ENCODE results near the gene HUNK. TPM values are rescaled to one million over a fixed set of nuclear protein-coding genes. Genes with fewer than 3 reads are reported as not detected.
"Not testable (repeated sequence)": the region's sequence is repeated elsewhere in the genome, so short reads cannot be mapped to it uniquely, and the experiment has no call there.

The HUNK gene
- total RNA-seq, 1 experiment from 2014 or later, result not detected

GRCh38 chr21:31869750-31870149 is 3.1 kb upstream of the HUNK start:
- ChIA-PET CTCF (no interaction called here), POLR2A (ENCODE audit: unreplicated experiment) (no interaction called here)
- H3K9me2 ChIP-seq (ENCODE audit: insufficient read depth), result no peaks in the 10 kb centered on the region
- H3K27me3 ChIP-seq (ENCODE audit: insufficient read depth, low read depth), result peaks cover 17% of the 10 kb centered on the region; the same call in 1 of the 2 replicates
- H4K20me1 ChIP-seq (ENCODE audit: insufficient read depth), result no peaks in the 10 kb centered on the region
- intact Hi-C loops (cut with micrococcal nuclease; ENCODE audit: unreplicated experiment), result no loop called here
- H2AFZ ChIP-seq, result no peak overlapping the region
- no peaks in the 10 kb centered on the region for H3K36me3 ChIP-seq (ENCODE audit: low read depth)
- H3K4me3 ChIP-seq, result no peak overlapping the region
- TF ChIP-seq CTCF (conservative IDR thresholded peaks at IDR 0.05) (no peak), EZH2 (IDR thresholded peaks at IDR 0.05; ENCODE audit: low read depth) (no peak)
- no peak overlapping the region for H3K27ac ChIP-seq
- DNase-seq, result no peak
- no peak overlapping the region for H3K4me2 ChIP-seq
- H3K4me1 ChIP-seq (replicated peaks; ENCODE audit: insufficient read depth), result no peaks in the 10 kb centered on the region
- no peaks in the 10 kb centered on the region for H3F3A ChIP-seq (ENCODE audit: insufficient read depth, low read depth)
- BruUV-seq (replicated peaks), result no TSS peak
- no peaks in the 10 kb centered on the region for H3K9me3 ChIP-seq (ENCODE audit: insufficient read depth, low read depth)
- H3K79me2 ChIP-seq (ENCODE audit: low read depth), result no peaks in the 10 kb centered on the region

GRCh38 chr21:31870472-31871193 is 2.2 kb upstream of the HUNK start:
- Histone ChIP-seq H4K20me1 (ENCODE audit: insufficient read depth) (no peaks in the 10 kb centered on the region), H3K4me2 (no peak overlapping the region), H3K9me2 (ENCODE audit: insufficient read depth) (no peaks in the 10 kb centered on the region), H3K27ac (no peak overlapping the region), H3K36me3 (ENCODE audit: low read depth) (no peaks in the 10 kb centered on the region), H3K4me1 (replicated peaks; ENCODE audit: insufficient read depth) (no peaks in the 10 kb centered on the region), H3K79me2 (ENCODE audit: low read depth) (no peaks in the 10 kb centered on the region), H2AFZ (no peak overlapping the region), H3K27me3 (ENCODE audit: insufficient read depth, low read depth) (peaks cover 17% of the 10 kb centered on the region; the same call in 1 of the 2 replicates), H3F3A (ENCODE audit: insufficient read depth, low read depth) (no peaks in the 10 kb centered on the region), H3K4me3 (no peak overlapping the region), H3K9me3 (ENCODE audit: insufficient read depth, low read depth) (no peaks in the 10 kb centered on the region)
- ChIA-PET CTCF (no interaction called here), POLR2A (ENCODE audit: unreplicated experiment) (no interaction called here)
- intact Hi-C loops (cut with micrococcal nuclease; ENCODE audit: unreplicated experiment), result no loop called here
- BruUV-seq (replicated peaks), result no TSS peak
- no peak for DNase-seq
- TF ChIP-seq EZH2 (IDR thresholded peaks at IDR 0.05; ENCODE audit: low read depth), result no peak
- TF ChIP-seq CTCF (conservative IDR thresholded peaks at IDR 0.05), result no peak

- CTCF ChIA-PET, result interaction anchor here (0.5 kb wide), 2 partner anchors 9 to 683 kb away, joined by 4 read pairs; no protein-coding TSS in a partner anchor
- H3K9me3 ChIP-seq (ENCODE audit: insufficient read depth, low read depth); POLR2A ChIA-PET (ENCODE audit: unreplicated experiment); H3K4me1 ChIP-seq (replicated peaks; ENCODE audit: insufficient read depth); H3K4me3 ChIP-seq; DNase-seq; H3K4me2 ChIP-seq; H3K36me3 ChIP-seq (ENCODE audit: low read depth); H4K20me1 ChIP-seq (ENCODE audit: insufficient read depth); H3F3A ChIP-seq (ENCODE audit: insufficient read depth, low read depth); H3K9me2 ChIP-seq (ENCODE audit: insufficient read depth); BruUV-seq (replicated peaks); intact Hi-C loops (cut with micrococcal nuclease; ENCODE audit: unreplicated experiment); H3K27ac ChIP-seq; H3K79me2 ChIP-seq (ENCODE audit: low read depth); H2AFZ ChIP-seq: not testable (repeated sequence)
- H3K27me3 ChIP-seq (ENCODE audit: insufficient read depth, low read depth), result peaks cover 16% of the 10 kb centered on the region; the same call in 1 of the 2 replicates
Observed at GRCh38 chr21:31871371-31871770, 1.4 kb upstream of the HUNK start.

GRCh38 chr21:31872072-31872451 is 758 bp upstream of the HUNK start:
- Histone ChIP-seq H2AFZ (no peak overlapping the region), H3K9me3 (ENCODE audit: insufficient read depth, low read depth) (no peaks in the 10 kb centered on the region), H3K36me3 (ENCODE audit: low read depth) (no peaks in the 10 kb centered on the region), H4K20me1 (ENCODE audit: insufficient read depth) (no peaks in the 10 kb centered on the region), H3F3A (ENCODE audit: insufficient read depth, low read depth) (no peaks in the 10 kb centered on the region), H3K4me2 (no peak overlapping the region), H3K27ac (no peak overlapping the region), H3K79me2 (ENCODE audit: low read depth) (no peaks in the 10 kb centered on the region), H3K27me3 (ENCODE audit: insufficient read depth, low read depth) (peaks cover 14% of the 10 kb centered on the region; the same call in 1 of the 2 replicates), H3K4me3 (no peak overlapping the region), H3K9me2 (ENCODE audit: insufficient read depth) (no peaks in the 10 kb centered on the region), H3K4me1 (replicated peaks; ENCODE audit: insufficient read depth) (no peaks in the 10 kb centered on the region)
- intact Hi-C loops (cut with micrococcal nuclease; ENCODE audit: unreplicated experiment), result no loop called here
- TF ChIP-seq EZH2 (IDR thresholded peaks at IDR 0.05; ENCODE audit: low read depth) (no peak), CTCF (conservative IDR thresholded peaks at IDR 0.05) (no peak)
- BruUV-seq (replicated peaks), result no TSS peak
- POLR2A ChIA-PET (ENCODE audit: unreplicated experiment), result no interaction called here
- DNase-seq, result no peak
- CTCF ChIA-PET, result interaction anchor here (0.5 kb wide), 2 partner anchors 10 to 684 kb away, joined by 4 read pairs; no protein-coding TSS in a partner anchor

All from PC-9 (cell line).